HG03025 (cell line): ENCODE results near the gene CEP112.

Source experiments
- ATAC-seq: cut with Tn5 transposase; IDR thresholded peaks from one replicate; pipeline ENCODE4 v1.9.1; 2021; ENCODE audit warnings: mild to moderate bottlenecking, moderate library complexity; ENCODE audit not compliant: unreplicated experiment, low FRiP score

Gene CEP112

DNA sequence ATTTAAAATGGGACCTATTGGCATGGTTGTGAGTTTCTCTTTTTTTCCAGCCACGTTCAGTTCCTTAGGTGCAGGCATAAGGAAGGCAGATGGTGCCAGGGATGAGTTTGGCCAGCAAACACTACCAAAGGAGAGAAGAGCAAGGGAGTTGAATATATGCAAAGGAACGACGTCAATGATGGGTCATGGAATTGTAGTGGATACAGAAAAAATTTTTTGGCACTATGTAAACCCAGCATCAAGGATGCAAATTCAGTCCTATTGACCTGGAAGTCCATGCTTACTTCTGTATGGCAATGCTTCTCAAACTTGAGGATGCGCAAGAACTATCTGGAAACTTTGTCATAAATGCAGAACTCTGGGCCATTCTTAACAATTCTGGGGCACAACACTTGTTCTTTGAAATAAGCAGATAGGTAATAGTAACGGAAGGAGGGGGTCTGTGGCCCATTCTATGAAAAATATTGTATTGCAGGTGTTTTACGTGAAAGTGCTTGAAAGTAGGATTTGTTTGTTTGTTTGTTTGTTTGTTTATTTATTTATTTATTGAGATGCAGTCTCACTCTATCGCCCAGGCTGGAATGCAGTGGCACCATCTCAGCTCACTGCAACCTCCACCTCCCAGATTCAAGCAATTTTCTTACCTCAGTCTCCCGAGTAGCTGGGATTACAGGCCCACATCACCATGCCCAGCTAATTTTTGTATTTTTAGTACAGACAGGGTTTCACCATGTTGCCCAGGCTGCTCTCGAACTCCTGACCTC lies 19.3 kb upstream of the CEP112 start:
- no peak for ATAC-seq

DNA sequence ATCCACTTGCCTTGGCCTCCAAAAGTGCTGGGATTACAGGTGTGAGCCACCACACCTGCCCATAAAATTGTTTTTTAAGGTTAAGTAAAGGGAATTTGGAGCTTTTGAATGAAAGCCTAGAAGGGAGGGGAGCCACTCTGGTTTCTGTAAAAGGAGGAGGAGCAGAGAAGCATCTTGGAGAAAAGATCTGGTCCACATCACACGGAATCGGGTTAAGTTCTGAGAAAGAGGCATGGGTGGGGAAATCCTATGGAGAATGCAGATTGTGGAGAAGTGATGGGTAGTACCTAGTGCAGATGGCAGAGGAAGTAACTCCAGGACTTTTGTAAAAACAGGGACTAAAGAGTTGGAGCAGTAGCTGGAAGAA lies 18.3 kb upstream of the CEP112 start:
- no peak for ATAC-seq

DNA sequence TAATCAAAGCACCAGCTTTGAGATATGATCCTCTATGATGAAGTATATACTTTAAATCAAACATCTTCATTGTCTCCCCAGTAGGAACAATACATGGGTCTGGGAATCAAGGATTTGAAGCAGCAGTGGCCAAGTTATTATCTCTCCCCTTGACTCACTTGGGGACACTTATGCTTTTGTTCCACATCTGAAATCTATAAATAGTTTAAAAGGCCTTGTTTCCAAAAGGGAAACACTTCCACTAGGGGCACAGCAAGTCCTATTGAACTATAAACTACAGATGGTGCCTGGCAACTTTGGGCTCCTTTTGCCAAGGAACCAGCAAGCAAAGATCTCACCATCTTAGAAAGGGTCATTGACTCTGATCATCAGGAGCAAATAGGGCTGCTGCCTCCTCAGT lies 16.0 kb upstream of the CEP112 start:
- no peak for ATAC-seq

DNA sequence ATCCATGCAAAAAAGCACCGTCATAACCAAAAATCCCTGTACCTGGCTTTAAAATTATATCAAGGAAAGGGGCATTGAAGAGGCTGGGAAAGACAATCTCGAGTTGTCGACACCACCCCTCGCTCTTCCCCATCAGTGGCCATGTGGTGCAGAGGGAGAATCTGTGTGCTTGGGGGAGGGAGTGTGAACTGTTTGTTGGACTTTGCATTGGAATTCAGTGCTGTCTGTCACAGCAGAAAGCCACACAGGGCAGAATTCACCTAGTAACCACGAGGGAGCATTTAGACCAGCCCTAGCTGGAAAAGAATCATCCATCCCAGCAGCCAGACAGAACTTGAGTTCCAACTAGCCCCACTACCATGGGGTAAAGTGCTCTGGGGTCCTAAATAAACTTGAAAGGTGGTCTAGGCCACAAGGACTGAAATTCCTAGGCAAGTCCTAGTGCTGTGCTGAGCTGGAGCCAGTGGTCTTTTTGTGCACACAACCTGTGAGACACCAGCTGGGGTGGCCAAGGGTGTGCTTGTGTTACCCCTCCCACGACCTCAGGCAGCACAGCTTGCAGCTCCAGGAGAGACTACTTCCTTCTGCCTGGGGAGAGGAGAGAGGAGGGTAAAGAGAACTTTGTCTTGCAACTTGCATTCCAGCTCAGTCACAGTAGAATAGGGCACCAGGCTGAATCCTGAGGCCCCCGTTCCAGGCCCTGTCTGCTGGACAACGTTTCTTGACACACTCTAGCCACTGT lies 11.5 kb upstream of the CEP112 start:
- no peak for ATAC-seq

DNA sequence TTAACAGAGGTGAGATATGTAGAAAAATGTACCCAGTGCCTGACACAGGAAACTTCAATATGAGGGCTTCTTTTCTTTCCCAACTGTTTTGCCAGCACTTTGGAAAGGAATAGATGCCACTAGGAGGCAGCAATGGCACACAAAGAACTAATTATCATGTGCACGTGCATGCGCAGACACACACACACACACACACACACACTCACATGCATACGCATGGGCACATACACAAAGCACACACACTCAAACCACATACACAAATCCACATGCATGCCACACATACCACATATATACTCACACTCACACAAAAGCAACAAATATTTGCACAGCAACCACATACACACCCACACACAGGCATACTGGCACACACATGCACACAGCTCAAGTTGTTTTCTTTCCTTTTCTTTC lies 8.8 kb upstream of the CEP112 start:
- ATAC-seq, result no peak

DNA sequence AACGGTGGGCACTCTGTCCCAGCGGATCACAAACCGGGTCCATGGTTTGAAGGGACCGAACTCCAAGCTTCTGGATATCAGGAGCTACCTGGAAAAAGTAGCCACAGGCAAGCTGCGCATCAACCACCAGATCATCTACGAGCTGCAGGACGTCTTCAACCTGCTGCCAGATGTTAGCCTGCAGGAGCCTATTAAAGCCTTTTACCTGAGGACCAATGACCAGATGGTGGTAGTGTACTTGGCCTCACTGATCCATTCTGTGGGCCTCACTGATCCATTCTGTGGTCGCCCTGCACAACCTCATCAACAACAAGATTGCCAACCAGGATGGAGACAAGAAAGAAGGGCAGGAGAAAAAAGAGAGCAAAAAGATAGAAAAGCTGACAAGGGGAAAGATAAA lies 6.3 kb upstream of the CEP112 start:
- no peak for ATAC-seq

DNA sequence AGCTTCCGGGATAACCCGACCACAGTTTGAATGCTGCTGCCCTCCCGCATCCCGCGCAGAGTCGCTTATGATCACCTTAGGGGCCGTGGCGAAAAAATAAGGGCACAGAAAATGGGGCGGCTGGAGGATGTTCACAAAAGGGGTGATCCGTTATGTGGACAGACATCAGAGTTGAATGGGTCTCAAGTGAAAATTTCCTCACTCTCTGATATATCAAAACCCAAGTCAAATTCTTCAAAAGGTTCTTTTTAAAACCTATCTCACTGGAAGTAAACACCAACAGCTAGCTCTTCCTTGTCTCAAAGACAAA lies 400 bp upstream of the CEP112 start:
- ATAC-seq, result no peak

DNA sequence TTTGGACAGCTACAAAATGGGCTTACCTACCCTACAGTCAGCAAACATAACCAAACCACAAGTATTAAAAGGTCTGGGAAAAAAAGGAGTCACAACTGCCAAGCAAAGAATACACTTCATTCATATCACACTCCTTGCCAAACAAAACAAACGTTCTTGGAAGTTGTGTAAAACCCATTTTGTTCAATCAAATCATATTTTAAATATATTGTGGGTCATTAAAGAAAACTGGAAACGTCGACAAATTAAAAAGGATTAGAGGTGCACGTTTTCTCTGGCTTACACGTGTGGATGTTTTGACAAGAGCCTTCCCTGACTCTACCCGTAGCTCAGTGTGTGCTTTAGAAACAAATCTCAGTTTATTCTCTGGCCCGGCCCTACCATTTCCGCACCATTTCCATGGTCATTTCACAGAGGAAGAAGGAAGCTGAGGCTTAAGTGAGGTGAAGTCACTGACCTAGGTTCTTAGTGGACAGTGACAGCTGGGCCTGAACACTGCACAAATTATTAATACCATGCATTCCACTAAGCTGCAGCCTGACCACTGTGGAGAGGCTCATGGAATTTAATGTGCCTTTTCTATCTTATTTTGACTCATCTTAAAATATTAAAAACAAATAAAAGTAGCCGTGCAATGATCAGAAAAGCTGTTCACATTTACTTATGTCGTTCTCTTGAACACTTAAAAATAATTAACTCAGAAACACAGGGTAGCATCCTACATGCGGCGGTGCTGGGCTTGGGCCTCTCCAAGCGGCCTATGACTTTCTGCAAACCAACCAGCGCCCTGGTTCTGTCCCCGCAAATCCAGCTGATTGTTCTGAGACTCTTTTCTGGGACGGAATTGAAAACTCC lies 968 bp downstream of the CEP112 start:
- ATAC-seq, result no peak

DNA sequence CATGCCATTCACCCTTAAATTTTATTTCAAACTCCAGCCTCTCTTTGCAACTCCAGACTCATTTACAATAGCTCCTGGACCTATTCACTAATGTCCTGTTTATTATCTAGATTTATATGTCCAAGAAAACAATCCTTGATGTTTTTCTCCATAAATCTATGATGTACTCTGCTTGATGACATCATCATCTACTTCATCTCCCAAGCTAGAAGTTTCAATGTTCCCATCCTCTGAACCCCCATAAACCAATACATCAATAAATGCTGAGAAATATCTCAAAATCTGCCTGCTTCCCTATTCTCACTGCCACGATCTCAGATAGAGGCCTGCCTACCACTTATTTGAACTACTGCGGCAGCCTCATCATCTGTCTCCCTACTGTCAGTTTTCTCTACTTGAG lies 4.2 kb downstream of the CEP112 start:
- ATAC-seq, result no peak

DNA sequence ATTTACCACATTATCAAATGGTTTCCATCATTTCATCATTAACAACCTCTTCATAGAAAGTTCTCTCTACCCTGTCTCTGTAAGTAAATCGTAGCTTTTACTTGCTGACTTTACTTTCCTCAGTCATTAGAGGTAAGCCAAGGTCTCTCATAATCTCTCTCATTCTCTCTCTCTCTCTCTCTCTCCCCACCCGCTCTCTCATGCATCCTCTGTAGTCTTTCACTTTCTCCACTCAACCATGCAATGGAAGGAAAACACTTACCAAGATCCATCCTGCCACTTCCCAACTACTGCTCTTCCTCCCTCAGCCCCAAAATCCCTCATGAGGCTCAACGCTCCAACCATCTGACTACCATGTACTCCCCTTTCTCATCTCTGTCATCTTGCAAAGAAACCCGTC lies 6.1 kb downstream of the CEP112 start:
- ATAC-seq, result no peak

DNA sequence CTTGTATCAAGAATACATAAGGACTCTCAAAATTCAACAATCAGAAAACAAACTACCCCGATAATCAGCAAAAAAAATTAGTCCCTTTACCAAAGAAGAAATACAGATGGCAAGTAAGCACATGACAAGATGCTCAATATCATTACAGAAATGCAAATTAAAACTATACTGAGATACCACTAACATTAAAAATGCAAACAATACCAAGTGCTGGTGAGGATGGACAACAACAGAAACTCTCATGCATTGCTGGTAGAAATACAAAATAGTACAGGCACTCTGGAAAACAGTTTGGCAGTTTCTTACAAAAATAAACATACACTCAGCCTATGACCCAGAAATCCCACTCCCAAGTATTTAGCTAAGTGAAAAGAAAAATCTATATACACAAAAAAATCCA lies 7.5 kb downstream of the CEP112 start:
- no peak for ATAC-seq

DNA sequence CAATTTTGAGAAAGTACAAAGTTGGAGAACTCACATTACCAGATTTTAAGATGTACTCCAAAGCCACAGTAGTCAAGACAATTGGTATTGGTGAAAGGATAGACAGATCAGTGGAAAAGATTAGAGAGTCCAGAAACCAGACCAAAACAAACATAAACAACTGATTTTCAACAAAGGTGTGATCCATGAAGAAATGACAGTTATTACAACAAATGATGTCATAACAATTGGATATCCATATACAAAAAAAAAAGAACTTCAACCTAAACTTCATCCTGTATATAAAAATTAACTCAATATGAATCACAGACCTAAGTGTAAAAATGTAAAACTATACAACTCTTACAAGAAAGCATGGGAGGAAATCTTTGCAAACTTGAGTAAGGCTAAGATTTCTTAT lies 8.4 kb downstream of the CEP112 start:
- no peak for ATAC-seq

DNA sequence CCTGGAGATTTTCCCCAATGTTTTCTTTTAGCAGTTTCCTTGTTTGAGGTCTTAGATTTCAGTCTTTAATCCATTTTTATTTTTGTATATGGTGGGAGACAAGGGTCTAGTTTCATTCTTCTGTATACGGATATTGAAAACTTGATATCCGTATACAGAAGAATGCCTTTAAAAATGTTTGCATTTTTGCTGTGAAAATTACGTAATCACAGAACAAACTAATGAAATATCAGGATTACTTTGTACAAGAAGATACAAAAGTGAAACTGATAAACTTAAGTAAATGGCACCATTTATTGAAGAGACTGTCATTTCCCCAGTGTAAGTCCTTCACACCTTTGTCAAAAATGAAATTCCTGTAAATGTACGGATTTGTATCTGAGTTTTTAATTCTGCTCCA lies 13.3 kb downstream of the CEP112 start:
- ATAC-seq, result no peak

DNA sequence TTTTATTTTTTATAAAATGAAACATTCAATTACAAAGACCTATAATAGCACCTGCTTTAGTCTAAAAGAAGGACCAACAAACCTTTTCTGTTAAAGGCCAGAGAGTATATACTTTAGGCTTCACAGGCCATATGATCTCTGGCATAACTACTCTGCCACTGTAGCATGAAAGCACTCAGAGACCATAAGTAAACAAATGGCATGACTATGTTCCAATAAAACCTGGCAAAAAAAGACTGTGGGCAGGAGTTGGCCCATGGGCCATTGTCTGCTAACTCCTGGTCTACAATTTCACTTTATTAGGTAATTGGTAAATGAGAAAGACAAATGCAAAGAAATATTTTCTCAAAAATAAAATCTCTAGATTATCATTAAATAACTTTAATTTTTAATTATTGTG lies 14.9 kb downstream of the CEP112 start:
- ATAC-seq, result no peak

DNA sequence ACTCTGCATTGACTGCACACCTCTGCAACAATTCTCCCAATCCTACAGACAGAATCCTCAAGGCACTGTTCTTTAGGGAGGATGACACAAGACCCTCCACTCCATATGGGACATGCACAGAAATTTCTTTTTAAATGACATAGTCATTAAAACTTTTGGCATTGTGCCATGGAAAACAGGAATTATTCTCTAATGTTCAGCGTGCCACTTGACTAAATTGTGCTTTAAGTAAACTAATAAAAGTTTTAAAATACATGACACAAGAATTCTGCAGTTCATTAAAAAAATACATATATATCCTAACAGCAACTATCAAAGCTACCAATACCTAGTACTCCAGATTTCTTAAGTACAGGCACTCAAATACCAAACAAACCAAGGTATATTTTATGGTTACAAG lies 16.0 kb downstream of the CEP112 start:
- ATAC-seq, result no peak

DNA sequence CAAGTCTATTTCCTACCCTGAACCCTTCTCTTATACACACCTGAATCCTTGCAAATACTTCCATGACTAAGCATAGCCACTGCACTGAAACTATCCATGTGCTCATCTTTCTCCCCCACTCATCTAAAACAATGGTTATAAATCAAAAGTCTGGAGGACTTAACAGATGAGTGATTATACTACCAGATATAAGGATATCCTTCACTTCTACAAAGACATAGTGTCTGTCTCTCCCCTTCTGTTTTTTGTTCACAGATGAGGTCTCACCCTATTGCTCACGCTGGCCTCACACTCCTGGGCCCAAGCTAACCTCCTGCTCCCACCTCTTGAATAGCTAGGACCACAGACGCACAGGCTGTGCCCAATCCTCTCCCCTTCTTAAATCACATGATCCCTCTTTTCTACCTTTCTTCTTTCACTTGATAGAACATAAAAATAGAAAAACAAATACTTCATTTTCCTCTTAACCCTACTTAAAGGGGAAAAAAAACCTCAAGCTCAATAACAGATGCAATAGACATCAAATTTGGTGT lies 19.2 kb downstream of the CEP112 start:
- ATAC-seq, result no peak

DNA sequence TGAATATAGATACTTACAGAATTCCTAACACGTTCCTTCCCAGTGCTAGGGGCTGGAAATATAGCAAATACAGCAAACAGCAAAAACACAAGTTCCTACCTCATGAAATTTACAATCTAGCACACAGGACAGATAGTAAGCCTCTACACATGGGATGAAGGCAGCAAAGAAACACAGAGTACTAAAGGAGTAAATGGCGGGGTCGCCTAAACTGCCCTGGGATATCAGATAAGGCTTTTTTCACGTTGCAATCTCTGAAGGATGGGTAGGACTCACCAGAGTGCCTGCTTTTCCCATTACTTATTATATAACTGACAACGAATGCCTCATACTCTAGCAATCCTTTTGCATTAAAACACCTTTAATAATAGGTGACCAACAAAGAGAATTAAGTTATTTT lies 19.8 kb downstream of the CEP112 start:
- no peak for ATAC-seq

DNA sequence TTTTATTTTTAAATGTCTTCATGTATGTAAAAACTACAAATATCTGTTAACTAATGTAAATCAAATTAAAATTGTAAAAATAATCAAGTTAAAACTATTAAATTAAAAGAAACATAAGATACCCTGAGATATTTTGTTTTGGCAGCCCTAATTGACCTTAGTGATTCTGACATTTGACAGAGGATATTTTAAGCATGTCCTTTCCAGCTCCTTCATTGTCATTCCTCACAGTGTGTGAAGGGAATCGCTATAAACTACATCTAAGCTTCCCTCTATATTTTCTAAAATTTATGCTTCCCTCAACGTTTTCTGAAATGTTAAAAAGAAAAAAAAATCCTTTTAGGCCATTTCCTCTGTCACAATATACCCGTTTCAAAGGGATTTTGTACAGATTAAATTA lies 20.2 kb downstream of the CEP112 start:
- ATAC-seq, result no peak

DNA sequence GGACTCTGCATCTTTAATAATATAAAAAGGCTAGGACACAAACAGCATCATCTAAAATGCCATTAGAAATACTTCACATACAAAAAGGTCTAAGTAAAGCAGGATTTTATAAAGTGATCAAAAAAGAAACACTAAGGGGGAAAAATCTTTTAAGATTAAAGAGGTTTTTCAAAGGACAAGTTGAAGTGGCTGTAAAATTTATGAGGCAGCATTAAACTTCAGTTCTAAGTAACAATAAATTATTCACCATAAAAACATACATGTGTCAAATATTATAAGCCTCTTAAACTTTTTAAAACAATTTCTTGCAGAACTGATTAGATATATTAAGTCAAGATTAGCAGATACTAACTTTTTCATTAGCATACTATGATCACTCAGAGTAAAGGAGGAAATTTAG lies 20.8 kb downstream of the CEP112 start:
- no peak for ATAC-seq

DNA sequence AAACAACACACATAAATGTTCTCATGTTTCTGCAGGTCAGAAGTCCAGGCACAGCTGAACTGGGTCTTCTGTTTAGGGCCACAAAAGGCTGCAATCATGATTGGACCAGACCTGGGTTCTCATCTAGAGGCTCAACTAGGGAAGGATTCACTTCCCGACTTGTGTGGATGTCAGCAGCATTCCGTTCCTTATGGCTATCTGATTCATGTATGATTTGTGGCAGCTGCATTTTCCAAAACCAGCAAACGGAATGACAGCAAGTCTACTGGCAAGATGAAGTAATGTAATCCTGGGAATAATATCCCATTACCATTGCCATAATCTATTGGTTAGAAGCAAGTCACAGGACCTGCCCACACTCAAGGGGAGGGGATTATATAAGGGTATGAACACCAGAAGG lies 22.1 kb downstream of the CEP112 start:
- ATAC-seq, result no peak

DNA sequence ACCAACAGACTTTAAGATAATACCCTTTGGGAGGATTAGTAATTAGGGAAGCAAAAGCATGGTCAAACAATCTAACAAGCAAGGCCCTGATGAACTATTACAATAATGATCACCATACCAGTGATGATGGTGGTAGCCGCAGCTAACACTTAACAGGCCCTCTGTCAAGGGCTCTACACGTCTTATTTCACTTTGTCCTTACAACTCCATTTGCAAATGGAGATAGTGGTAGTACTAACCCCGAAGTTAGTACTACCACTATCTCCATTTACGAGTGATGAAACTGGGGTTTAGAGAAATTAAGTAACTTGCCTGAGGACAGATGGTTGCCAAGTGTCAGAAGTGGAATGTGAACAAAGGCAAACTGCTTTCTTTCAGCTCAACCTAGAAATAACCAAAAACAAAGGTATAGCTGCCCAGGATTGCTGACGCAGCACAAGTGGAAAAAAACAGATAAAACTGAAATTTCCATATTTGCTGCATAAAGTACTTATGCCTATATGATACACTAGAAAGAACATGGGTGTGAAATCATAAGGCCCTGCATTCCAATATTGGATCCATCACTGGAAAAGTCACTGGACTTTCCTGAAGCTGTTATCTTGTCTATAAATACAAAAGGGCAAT lies 24.6 kb downstream of the CEP112 start:
- ATAC-seq, result no peak
